ENCODE results near the gene PHKB.

DNA sequence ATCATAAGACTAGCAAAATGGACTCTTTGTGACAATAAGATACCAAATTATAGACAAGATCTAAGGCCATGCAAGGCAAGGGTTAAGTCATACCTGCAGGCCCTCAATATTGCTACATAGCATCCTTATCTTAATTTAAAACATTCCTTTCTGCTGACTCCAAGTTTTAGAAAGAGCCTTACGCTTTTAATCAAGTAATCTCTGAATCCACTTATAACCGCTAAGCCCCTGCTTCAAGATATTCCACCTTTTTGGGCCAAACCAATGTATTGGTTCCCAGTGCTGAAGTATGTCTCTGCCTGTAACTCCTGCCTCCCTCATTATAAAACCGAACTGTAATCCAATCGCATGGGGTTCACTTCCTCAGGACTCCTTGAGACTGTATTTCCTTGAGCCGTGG, 255.4 kb downstream of the PHKB start:
- TF ChIP-seq, protein P1, sequence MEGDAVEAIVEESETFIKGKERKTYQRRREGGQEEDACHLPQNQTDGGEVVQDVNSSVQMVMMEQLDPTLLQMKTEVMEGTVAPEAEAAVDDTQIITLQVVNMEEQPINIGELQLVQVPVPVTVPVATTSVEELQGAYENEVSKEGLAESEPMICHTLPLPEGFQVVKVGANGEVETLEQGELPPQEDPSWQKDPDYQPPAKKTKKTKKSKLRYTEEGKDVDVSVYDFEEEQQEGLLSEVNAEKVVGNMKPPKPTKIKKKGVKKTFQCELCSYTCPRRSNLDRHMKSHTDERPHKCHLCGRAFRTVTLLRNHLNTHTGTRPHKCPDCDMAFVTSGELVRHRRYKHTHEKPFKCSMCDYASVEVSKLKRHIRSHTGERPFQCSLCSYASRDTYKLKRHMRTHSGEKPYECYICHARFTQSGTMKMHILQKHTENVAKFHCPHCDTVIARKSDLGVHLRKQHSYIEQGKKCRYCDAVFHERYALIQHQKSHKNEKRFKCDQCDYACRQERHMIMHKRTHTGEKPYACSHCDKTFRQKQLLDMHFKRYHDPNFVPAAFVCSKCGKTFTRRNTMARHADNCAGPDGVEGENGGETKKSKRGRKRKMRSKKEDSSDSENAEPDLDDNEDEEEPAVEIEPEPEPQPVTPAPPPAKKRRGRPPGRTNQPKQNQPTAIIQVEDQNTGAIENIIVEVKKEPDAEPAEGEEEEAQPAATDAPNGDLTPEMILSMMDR (conservative IDR thresholded peaks at IDR 0.05 in 1 of 2, IDR thresholded peaks at IDR 0.05 in 1 of 2; ENCODE audit: low read depth in 1 of 2, low read length in 2 of 2) = no peak
- TF ChIP-seq EZH2 (IDR thresholded peaks at IDR 0.05; ENCODE audit: low read length, missing control alignments) = no peak
